DOHH2 (cell line): ENCODE measurements around the gene TEPSIN.

Experiments used
- H3F3A ChIP-seq: fragments of 200-600 bp; sonication (generic), shearing (Covaris generic); 2 replicates; pipeline ENCODE4 v1.6.0; 2016; ENCODE audit warnings: antibody characterized with exemption, mild to moderate bottlenecking; ENCODE audit not compliant: control insufficient read depth, insufficient read depth
- H3K27ac ChIP-seq: fragments of 200-600 bp; sonication (generic); 2 replicates; pipeline ENCODE4 v1.5.1; 2014; ENCODE audit warnings: low read depth, mild to moderate bottlenecking, low read length, moderate library complexity
- H3K27me3 ChIP-seq: fragments of 200-600 bp; sonication (generic); 2 replicates; pipeline ENCODE4 v1.6.1; 2014; ENCODE audit warnings: mild to moderate bottlenecking, low read length, mixed read lengths; ENCODE audit not compliant: control insufficient read depth
- H3K36me3 ChIP-seq: fragments of 200-600 bp; sonication (generic); 2 replicates; pipeline ENCODE4 v1.6.1; 2014; ENCODE audit warnings: mild to moderate bottlenecking, low read length, moderate library complexity, mixed read lengths; ENCODE audit not compliant: control insufficient read depth
- H3K4me1 ChIP-seq: fragments of 200-600 bp; sonication (generic); 2 replicates; pipeline ENCODE4 v1.6.1; 2014; ENCODE audit warnings: mild to moderate bottlenecking, low read length, mixed read lengths; ENCODE audit not compliant: control insufficient read depth
- H3K4me2 ChIP-seq: fragments of 200-600 bp; sonication (generic); 2 replicates; pipeline ENCODE4 v1.6.0; 2014; ENCODE audit warnings: mild to moderate bottlenecking, low read length, moderate library complexity
- H3K4me3 ChIP-seq: fragments of 200-600 bp; sonication (generic); 2 replicates; pipeline ENCODE4 v1.5.1; 2014; ENCODE audit warnings: mild to moderate bottlenecking, low read length, mixed read lengths
- H3K79me2 ChIP-seq: fragments of 200-600 bp; sonication (generic); 2 replicates; pipeline ENCODE4 v1.6.1; 2014; ENCODE audit warnings: mild to moderate bottlenecking, low read length, mixed read lengths; ENCODE audit not compliant: control insufficient read depth
- H3K9me2 ChIP-seq: fragments of 200-600 bp; sonication (generic); replicated peaks from 2 replicates; pipeline ENCODE4 v1.6.1; 2014; ENCODE audit warnings: mild to moderate bottlenecking, low read length, mixed read lengths; ENCODE audit not compliant: control insufficient read depth
- H3K9me3 ChIP-seq: fragments of 200-600 bp; sonication (generic); 2 replicates; pipeline ENCODE4 v1.6.1; 2014; ENCODE audit warnings: antibody characterized with exemption, low read length, mixed read lengths; ENCODE audit not compliant: control insufficient read depth, insufficient read depth
- H4K20me1 ChIP-seq: fragments of 200-600 bp; sonication (generic); 2 replicates; pipeline ENCODE4 v1.6.0; 2014; ENCODE audit warnings: low read depth, mild to moderate bottlenecking, antibody characterized with exemption, low read length, moderate library complexity; ENCODE audit not compliant: control insufficient read depth, insufficient read depth
- CTCF ChIP-seq: fragments of 200-600 bp; sonication (generic); IDR thresholded peaks from one replicate; pipeline ENCODE4 v1.5.1; 2014; ENCODE audit warnings: antibody characterized with exemption, mild to moderate bottlenecking, low read depth, low read length; ENCODE audit not compliant: poor library complexity, severe bottlenecking
- EZH2phosphoT487 ChIP-seq: fragments of 200-600 bp; sonication (generic); IDR thresholded peaks from 2 replicates; pipeline ENCODE4 v1.6.1; 2017; ENCODE audit warnings: borderline replicate concordance, mild to moderate bottlenecking, antibody characterized with exemption, low read length, moderate library complexity, mixed read lengths

TEPSIN gene

GRCh38 chr17:81238815-81239713, at the start of gene TEPSIN, which contains the start of gene NDUFAF8:
TEPSIN (minus strand) TSS chr17:81239055; CDS start chr17:81239033, 22 bp downstream.
NDUFAF8 (plus strand) TSS chr17:81239318; CDS start chr17:81239364, 46 bp downstream.
- Histone ChIP-seq H3K27ac (peak within 1 kb of the TSS; percentile 58), H3K4me1 (peaks cover 33% of the 10 kb centered on the region)

GRCh38 chr17:81287741-81288430, 49.0 kb upstream of the TEPSIN start:
- no peak for TF ChIP-seq EZH2phosphoT487
- Histone ChIP-seq H3K36me3 (peaks cover 31% of the 10 kb centered on the region; the same call in 1 of the 2 replicates), H3K4me3 (no peak overlapping the region), H3K9me2 (no peaks in the 10 kb centered on the region), H3K27me3 (no peaks in the 10 kb centered on the region), H3K79me2 (peaks cover 66% of the 10 kb centered on the region), H4K20me1 (no peaks in the 10 kb centered on the region), H3K9me3 (no peaks in the 10 kb centered on the region), H3K27ac (no peak overlapping the region), H3F3A (no peaks in the 10 kb centered on the region), H3K4me1 (no peaks in the 10 kb centered on the region; the same call in 1 of the 2 replicates), H3K4me2 (no peak overlapping the region)

More at GRCh38 chr17:81238815-81239713, at the start of gene TEPSIN, which contains the start of gene NDUFAF8:
- Histone ChIP-seq H3K27me3 (no peaks in the 10 kb centered on the region), H3K79me2 (peaks cover 56% of the 10 kb centered on the region), H3K4me2 (peak within 1 kb of the TSS; percentile 99), H3K36me3 (peaks cover 39% of the 10 kb centered on the region), H3K9me2 (no peaks in the 10 kb centered on the region), H4K20me1 (peaks cover 11% of the 10 kb centered on the region; the same call in 1 of the 2 replicates), H3K4me3 (peak within 1 kb of the TSS; percentile 95), H3F3A (peaks cover 2% of the 10 kb centered on the region; the same call in 1 of the 2 replicates), H3K9me3 (no peaks in the 10 kb centered on the region)
- no peak for TF ChIP-seq EZH2phosphoT487
- no peak for TF ChIP-seq CTCF

GRCh38 chr17:81287152-81287551, 48.3 kb upstream of the TEPSIN start:
- Histone ChIP-seq H4K20me1 (no peaks in the 10 kb centered on the region), H3K27me3 (no peaks in the 10 kb centered on the region), H3K4me3 (no peak overlapping the region), H3K36me3 (peaks cover 31% of the 10 kb centered on the region; the same call in 1 of the 2 replicates), H3K4me2 (no peak overlapping the region), H3K27ac (no peak overlapping the region), H3K9me2 (no peaks in the 10 kb centered on the region), H3K79me2 (peaks cover 62% of the 10 kb centered on the region), H3K9me3 (no peaks in the 10 kb centered on the region), H3K4me1 (no peaks in the 10 kb centered on the region; the same call in 1 of the 2 replicates), H3F3A (no peaks in the 10 kb centered on the region)
- TF ChIP-seq CTCF = no peak
- no peak for TF ChIP-seq EZH2phosphoT487
